ENCODE measurements around the gene KCNJ6.

DNA sequence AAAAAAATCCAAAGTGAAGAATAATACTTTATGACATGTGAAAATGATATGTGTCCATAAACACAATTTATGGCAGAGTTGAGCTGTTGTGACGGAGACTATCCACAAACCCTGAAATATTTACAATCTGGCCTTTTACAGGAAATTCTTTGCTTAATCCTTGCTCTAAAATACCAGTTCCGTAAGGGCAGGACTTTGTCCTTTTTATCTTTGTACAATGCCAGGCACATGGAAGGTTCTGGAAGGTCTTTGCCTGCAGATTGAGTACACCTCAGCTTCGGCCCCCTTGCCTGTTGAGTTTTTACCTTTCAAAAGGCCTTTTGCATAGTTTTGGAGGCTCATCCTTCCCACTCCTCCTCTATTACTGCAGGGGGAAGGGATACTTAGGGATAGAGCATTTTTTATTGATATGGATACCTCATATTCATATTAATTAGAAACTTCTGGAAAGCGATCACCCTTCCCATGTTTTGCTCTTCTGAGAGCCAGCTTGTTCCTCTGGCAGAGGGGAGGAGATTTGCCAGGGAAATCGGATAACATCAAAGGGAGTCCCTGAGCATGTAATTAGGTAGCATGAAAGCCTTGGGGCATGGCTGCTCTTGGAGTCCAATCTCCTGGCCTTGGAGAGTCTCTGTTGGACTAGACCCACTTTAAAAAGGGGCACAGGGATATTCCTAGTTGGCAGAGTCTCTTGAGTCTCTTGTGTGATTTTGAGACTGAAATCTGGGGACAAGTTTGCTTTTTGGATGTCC is 217.1 kb downstream of the KCNJ6 start:
- no peak for TF ChIP-seq EZH2phosphoT487 (IDR thresholded peaks at IDR 0.05)
- TF ChIP-seq, protein P1, sequence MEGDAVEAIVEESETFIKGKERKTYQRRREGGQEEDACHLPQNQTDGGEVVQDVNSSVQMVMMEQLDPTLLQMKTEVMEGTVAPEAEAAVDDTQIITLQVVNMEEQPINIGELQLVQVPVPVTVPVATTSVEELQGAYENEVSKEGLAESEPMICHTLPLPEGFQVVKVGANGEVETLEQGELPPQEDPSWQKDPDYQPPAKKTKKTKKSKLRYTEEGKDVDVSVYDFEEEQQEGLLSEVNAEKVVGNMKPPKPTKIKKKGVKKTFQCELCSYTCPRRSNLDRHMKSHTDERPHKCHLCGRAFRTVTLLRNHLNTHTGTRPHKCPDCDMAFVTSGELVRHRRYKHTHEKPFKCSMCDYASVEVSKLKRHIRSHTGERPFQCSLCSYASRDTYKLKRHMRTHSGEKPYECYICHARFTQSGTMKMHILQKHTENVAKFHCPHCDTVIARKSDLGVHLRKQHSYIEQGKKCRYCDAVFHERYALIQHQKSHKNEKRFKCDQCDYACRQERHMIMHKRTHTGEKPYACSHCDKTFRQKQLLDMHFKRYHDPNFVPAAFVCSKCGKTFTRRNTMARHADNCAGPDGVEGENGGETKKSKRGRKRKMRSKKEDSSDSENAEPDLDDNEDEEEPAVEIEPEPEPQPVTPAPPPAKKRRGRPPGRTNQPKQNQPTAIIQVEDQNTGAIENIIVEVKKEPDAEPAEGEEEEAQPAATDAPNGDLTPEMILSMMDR (IDR thresholded peaks at IDR 0.05) = no peak
